Calu3 (cell line): Measurements from ENCODE around the gene NNAT. TPM values are rescaled to one million over a fixed set of nuclear protein-coding genes. Genes with fewer than 3 reads are reported as not detected.
"Not testable (repeated sequence)": the region's sequence is repeated elsewhere in the genome, so short reads cannot be mapped to it uniquely, and the experiment has no call there.

ENCODE experiments used
- Bru-seq: library from RNA; stranded (reverse); fragments of 400-500 nt; gene quantifications from one replicate; lab custom pipeline; 2021; lab: Mats Ljungman, UMichigan
- BruChase-seq, 2 experiments: library from RNA; stranded (reverse); fragments of 400-500 nt; gene quantifications; one replicate each; lab custom pipeline; 2021; lab: Mats Ljungman, UMichigan
- BruUV-seq: library from RNA; stranded (reverse); fragments of 400-500 nt; replicated peaks from 2 replicates; lab custom pipeline; 2021; lab: Mats Ljungman, UMichigan
- CTCF ChIA-PET: fragments of 300-600 bp; sonication (Branson Sonifier 250); formaldehyde crosslinking; loops from one replicate; lab custom pipeline; 2022; ENCODE audit warnings: antibody characterized with exemption; lab: Charles Lee
- DNase-seq: peaks from one replicate; pipeline ENCODE4 v3.0.0; 2022
- H3K27ac Mint-ChIP-seq: one replicate; pipeline ENCODE4 v1.8.0; 2022; ENCODE audit warnings: mixed read lengths; ENCODE audit not compliant: unreplicated experiment
- H3K27me3 Mint-ChIP-seq: one replicate; pipeline ENCODE4 v1.8.0; 2022; ENCODE audit warnings: mixed read lengths; ENCODE audit not compliant: unreplicated experiment
- H3K36me3 Mint-ChIP-seq: one replicate; pipeline ENCODE4 v1.8.0; 2022; ENCODE audit warnings: mild to moderate bottlenecking, moderate library complexity, mixed read lengths; ENCODE audit not compliant: insufficient read depth, unreplicated experiment
- H3K4me1 Mint-ChIP-seq: one replicate; pipeline ENCODE4 v1.8.0; 2022; ENCODE audit warnings: mild to moderate bottlenecking, low read depth, mixed read lengths; ENCODE audit not compliant: unreplicated experiment
- H3K4me3 Mint-ChIP-seq: one replicate; pipeline ENCODE4 v1.8.0; 2022; ENCODE audit warnings: mild to moderate bottlenecking, low read depth, moderate library complexity, mixed read lengths; ENCODE audit not compliant: unreplicated experiment
- H3K9me3 Mint-ChIP-seq: one replicate; pipeline ENCODE4 v1.8.0; 2022; ENCODE audit warnings: low read depth, mixed read lengths; ENCODE audit not compliant: unreplicated experiment
- intact Hi-C: fragments of 100-400 bp; cut with micrococcal nuclease; formaldehyde crosslinking; loops from one replicate; pipeline ENCODE4 v1.10.0; 2022; ENCODE audit not compliant: unreplicated experiment
- long read RNA-seq: library from polyadenylated mRNA; stranded (forward); transcript quantifications from one replicate; pipeline ENCODE4 v2.0.0, GENCODE V29; 2022
- total RNA-seq: library from RNA; stranded (reverse); gene quantifications from 2 replicates; pipeline ENCODE4 v1.2.3, GENCODE V29; 2022
- TF ChIP-seq, protein P1 (sequence below): fragments of 200-600 bp; IDR thresholded peaks from one replicate; pipeline ENCODE4 v1.8.0; 2022; ENCODE audit warnings: antibody characterized with exemption; ENCODE audit not compliant: unreplicated experiment

NNAT gene, protein sequence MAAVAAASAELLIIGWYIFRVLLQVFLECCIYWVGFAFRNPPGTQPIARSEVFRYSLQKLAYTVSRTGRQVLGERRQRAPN
- not detected in 2 replicates for total RNA-seq
- not detected for Bru-seq, nascent RNA
- BruChase-seq, experiment 1, labeled RNA remaining after a 6-hour chase: not detected
- BruChase-seq, experiment 2, labeled RNA remaining after a 2-hour chase: not detected
- long read RNA-seq, partial matches to known transcripts: 0 of 2 reads
- long read RNA-seq, other reads (novel, unspliced or antisense): 2 of 2 reads

DNA sequence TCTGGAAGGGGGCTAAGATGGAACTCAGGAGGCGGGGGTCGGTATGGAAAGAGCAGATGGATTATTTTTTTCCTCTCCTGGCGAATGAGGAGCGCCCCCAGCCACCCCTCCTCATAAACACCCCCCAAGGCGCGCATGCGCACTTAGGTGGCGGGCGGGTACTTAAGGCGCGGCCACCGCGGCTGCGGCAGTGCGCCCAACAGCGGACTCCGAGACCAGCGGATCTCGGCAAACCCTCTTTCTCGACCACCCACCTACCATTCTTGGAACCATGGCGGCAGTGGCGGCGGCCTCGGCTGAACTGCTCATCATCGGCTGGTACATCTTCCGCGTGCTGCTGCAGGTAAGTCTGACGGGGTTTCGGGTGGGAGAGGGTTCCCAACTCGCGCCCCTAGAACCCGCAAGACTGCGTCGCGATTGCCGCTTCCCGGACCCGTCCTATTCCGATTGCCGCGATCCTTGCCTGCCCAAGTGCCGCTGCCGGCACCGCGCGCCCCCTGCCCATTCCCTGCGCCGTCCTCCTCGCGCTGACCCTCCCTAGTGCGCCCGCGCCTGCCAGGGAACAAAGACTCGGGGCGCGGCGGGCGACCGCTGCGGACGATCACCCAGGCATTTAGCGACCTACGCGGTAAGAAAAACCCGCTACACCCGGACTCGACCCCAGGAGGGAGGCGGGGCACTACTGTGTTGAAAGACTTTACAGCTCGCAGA, at the start of gene NNAT:
Gene NNAT (plus strand): TSS at position 190 of the 711 bp plus-strand sequence. CDS start 82 bp downstream, at position 272.
- TF ChIP-seq, protein P1, sequence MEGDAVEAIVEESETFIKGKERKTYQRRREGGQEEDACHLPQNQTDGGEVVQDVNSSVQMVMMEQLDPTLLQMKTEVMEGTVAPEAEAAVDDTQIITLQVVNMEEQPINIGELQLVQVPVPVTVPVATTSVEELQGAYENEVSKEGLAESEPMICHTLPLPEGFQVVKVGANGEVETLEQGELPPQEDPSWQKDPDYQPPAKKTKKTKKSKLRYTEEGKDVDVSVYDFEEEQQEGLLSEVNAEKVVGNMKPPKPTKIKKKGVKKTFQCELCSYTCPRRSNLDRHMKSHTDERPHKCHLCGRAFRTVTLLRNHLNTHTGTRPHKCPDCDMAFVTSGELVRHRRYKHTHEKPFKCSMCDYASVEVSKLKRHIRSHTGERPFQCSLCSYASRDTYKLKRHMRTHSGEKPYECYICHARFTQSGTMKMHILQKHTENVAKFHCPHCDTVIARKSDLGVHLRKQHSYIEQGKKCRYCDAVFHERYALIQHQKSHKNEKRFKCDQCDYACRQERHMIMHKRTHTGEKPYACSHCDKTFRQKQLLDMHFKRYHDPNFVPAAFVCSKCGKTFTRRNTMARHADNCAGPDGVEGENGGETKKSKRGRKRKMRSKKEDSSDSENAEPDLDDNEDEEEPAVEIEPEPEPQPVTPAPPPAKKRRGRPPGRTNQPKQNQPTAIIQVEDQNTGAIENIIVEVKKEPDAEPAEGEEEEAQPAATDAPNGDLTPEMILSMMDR: no peak
- CTCF ChIA-PET: no interaction called here
- H3K4me3 Mint-ChIP-seq: no peak within 1 kb of the TSS
- no peak within 1 kb of the TSS for H3K27ac Mint-ChIP-seq
- H3K4me1 Mint-ChIP-seq: peaks cover 22% of the 10 kb centered on the region
- no TSS peak for BruUV-seq
- intact Hi-C loops: no loop called here
- DNase-seq: no peak
- peaks cover 50% of the 10 kb centered on the region for H3K36me3 Mint-ChIP-seq
- H3K27me3 Mint-ChIP-seq: no peaks in the 10 kb centered on the region
- peaks cover 2% of the 10 kb centered on the region for H3K9me3 Mint-ChIP-seq

DNA sequence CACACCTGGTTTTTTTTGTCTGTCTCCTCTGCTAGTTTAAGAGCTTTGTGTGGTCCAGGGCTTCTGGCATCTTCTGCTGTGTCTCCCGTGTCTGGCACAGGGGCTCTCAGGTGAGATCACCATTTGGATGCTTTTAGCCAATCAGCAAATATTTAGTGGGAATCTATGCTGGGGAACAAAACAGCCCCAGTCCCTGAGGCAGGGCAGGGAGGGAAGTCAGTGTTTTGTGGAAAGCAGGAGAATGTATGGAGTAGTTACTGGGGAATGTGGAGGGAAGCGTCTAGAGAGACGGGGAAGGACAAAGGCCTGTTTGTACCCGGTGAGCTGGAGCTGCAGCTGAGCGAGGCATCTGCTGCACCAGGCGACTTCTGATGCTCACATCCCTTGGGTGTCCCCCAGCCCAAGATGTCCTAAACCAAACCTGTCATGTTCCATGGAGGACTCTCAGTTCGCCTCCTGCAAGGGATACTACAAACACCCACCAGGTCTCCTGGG, 49.3 kb upstream of the NNAT start:
- CTCF ChIA-PET: interaction anchor here (0.5 to 0.8 kb wide), 2 partner anchors 31 to 567 kb away, joined by 3 to 9 read pairs; no protein-coding TSS in a partner anchor
- no TSS peak for BruUV-seq
- Mint-ChIP-seq H3K27ac (no peak overlapping the region), H3K4me3 (no peak overlapping the region), H3K4me1 (no peaks in the 10 kb centered on the region), H3K27me3 (peaks cover 93% of the 10 kb centered on the region), H3K36me3 (no peaks in the 10 kb centered on the region), H3K9me3 (no peaks in the 10 kb centered on the region)
- TF ChIP-seq, protein P1: no peak
- intact Hi-C loops: no loop called here
- DNase-seq: no peak

DNA sequence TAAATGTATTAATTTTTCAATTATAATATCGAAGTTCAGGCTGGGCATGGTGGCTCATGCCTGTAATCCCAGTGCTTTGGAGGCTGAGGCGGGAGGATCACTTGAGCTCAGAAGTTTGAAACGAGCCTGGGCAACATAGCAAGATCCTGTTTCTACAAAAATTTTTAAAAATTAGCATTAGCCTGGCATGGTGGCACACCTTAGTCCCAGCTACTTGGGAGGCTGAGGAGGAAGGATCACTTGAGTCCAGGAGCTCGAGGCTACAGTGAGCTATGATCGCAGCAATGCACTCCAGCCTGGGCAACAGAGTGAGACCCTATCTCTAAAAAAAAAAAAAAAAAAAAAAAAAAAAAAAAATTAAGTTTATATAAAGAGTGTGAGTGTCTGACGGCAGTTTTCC, 48.6 kb upstream of the NNAT start:
- peaks cover 93% of the 10 kb centered on the region for H3K27me3 Mint-ChIP-seq
- H3K9me3 Mint-ChIP-seq, intact Hi-C loops, H3K4me3 Mint-ChIP-seq, H3K4me1 Mint-ChIP-seq, H3K27ac Mint-ChIP-seq, H3K36me3 Mint-ChIP-seq, DNase-seq, BruUV-seq: not testable (repeated sequence)
- CTCF ChIA-PET: interaction anchor here (0.5 to 0.8 kb wide), 2 partner anchors 31 to 566 kb away, joined by 3 to 9 read pairs; no protein-coding TSS in a partner anchor

DNA sequence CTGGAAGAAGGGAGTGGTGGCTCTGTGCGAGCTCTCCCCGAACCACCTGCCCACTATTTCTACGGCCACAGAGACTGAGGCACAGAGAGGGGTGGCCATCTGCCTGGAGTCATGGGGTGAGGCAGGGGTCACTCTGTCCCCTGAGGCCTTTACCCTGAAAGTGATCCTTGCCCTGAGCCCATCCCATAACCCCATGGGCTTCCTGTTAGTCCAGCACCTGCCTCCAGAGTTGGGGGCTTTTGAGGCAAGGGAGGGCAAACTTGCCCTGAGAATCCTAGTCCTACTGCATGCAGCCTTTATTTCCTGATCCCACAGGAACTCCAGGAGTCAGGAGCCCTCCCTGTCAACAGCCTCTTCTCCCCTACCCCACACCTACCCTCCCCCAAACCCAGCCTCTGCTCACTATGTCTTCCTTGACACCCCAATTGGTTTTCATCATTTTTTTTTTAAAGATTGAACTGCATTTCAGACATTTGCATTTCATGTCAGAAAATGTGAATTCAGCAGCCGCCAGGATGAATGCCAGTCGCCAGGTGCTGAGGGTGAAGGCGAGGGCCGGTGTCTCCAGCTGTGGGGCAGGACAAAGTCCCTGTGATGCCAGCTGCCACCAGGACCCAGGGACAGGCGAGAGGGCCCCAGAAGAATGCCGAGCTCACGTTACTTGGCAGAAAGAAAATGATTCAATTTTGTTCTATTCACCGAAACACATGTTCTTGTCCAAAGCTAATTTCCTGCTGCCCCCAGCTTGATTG, 47.6 kb upstream of the NNAT start:
- CTCF ChIA-PET: no interaction called here
- no peak overlapping the region for H3K4me3 Mint-ChIP-seq
- no peaks in the 10 kb centered on the region for H3K4me1 Mint-ChIP-seq
- no TSS peak for BruUV-seq
- peaks cover 93% of the 10 kb centered on the region for H3K27me3 Mint-ChIP-seq
- no peaks in the 10 kb centered on the region for H3K9me3 Mint-ChIP-seq
- TF ChIP-seq, protein P1: no peak
- DNase-seq: no peak
- intact Hi-C loops: no loop called here
- H3K27ac Mint-ChIP-seq: no peak overlapping the region
- H3K36me3 Mint-ChIP-seq: no peaks in the 10 kb centered on the region
